ENCODE data around the gene PSD4.

Gene PSD4

GRCh38 chr2:113173542-113174375 is at the start of gene PSD4:
PSD4 (plus strand) TSS chr2:113173971; CDS start chr2:113182457, 8,486 bp downstream.
- DNase-seq: no peak

DNA sequence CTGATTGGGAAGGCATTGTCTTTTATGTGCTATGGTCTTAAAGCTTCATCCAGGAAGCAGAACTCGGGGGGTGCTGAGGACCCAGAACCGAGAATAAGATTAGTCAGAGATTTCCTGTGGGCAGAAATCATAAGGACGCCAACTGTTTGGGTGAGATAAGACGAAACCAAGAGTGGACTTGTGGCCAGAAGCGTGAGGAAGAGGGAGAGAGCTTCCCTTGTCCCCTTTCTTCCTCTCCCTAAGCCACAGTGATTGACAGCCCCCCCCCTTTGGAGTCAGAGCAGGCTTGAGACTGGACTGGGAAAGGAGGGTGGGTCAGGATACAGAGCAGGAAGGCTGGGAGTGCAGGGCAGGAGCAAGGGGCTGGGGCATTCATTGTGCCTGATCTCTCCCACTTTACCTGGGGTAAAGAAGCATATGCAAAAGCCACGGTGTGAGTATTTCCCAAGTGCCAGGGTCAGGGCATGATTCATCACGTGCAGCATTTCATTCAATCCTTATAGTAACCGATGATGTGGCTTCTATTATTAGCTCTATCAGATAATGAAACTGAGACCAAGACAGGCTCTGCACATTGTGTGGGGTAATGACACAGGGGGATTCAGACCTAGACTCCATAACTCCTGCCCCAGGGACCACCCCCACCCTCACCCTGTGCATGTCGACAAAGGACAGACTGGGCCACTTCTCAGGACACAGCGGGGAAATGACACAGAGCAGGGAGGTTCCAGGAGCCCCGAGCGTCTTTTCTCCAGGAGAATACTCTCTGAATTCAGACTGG is 49.4 kb upstream of the PSD4 start:
- no peak for DNase-seq

DNA sequence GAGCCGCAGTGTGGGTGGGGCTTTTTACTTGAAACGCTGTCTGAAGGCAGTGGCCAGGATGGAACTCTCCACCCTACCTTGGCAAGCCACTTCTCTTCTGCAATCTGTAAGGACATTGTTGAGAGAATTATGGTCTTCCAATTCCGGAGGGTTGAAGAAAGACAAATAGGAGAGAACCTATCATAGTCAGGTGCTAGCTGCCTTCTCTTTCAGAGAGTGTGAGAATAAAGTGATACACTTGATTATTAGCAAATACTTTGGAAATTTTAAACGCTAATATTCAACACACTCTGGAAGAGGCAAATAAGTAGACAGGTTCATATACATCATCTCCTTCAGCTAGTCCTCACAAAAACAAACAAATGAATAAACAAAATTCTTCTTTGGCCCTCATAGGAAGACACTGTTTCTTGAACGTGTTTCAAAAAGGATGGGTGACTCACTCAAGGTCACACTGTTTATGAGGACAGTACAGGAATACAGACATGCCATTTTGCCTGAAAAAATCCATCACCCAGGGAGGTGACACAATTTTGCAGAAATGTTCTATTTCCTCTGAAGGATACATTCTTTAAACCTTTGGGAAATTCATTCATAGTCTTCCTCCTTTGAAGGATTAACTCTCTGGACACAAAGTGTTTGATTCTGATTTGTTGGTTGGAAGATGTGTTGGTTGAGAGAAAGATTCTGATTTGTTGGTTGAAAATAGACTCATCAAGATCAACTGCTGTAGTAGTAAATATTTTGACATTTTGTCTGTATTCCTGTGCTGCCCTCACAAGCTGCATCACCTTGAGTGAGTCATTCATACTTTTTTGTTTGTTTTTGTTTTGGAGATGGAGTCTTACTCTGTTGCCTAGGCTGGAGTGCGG is 48.6 kb upstream of the PSD4 start:
- no peak for DNase-seq

GRCh38 chr2:113126845-113127645 is 46.7 kb upstream of the PSD4 start, which contains the start of gene IL1RN:
IL1RN (plus strand) TSS chr2:113127598; CDS start chr2:113127625, 27 bp downstream.
- DNase-seq: no peak

DNA sequence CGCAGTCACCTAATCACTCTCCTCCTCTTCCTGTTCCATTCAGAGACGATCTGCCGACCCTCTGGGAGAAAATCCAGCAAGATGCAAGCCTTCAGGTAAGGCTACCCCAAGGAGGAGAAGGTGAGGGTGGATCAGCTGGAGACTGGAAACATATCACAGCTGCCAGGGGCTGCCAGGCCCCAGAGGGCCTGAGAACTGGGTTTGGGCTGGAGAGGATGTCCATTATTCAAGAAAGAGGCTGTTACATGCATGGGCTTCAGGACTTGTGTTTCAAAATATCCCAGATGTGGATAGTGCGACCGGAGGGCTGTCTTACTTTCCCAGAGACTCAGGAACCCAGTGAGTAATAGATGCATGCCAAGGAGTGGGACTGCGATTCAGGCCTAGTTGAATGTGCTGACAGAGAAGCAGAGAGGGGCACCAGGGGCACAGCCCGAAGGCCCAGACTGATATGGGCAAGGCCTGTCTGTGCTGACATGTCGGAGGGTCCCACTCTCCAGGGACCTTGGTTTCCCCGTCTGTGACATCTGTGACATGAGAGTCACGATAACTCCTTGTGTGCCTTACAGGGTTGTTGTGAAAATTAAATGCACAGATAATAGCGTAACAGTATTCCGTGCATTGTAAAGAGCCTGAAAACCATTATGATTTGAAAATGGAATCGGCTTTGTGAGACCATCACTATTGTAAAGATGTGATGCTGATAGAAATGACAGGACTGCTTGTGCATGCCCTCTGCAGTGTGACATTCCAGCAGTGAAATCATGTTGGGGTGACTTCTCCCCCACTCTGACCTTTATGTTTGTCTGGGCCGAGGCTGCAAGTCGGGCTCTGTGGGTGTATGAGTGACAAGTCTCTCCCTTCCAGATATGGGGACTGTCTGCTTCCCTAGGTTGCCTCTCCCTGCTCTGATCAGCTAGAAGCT is 45.9 kb upstream of the PSD4 start:
- DNase-seq: no peak

- no peak for DNase-seq
Observed at GRCh38 chr2:113129519-113130078, 44.2 kb upstream of the PSD4 start.

- DNase-seq: no peak
Observed at GRCh38 chr2:113131352-113132185, 42.2 kb upstream of the PSD4 start.

- no peak for DNase-seq
Observed at GRCh38 chr2:113132414-113133021, 41.3 kb upstream of the PSD4 start.

- DNase-seq: no peak
Observed at GRCh38 chr2:113133704-113134598, 39.8 kb upstream of the PSD4 start.

GRCh38 chr2:113134717-113135116 is 39.1 kb upstream of the PSD4 start:
- DNase-seq: no peak

- no peak for DNase-seq
Observed at GRCh38 chr2:113135317-113135716, 38.5 kb upstream of the PSD4 start.

GRCh38 chr2:113136828-113137775 is 36.7 kb upstream of the PSD4 start:
- no peak for DNase-seq

DNA sequence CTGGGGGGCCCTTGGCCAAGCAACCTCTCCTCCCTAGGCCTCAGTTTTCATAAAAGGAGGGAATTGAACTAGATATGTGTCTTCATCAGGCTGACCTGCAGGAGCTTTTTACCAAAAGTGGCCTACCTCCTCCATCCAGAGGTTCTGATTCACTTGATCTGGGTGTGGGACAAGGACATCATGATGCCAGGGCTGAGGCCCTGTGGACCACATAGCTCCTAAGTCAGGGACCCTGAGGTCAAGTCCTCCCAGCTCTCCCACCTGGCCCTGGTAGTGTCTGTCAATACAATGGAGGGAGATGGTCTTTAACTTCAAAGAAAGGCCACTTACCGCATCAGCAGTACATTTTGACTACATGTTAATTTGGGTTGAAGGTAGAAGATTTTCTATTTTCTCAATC is 35.9 kb upstream of the PSD4 start:
- DNase-seq: no peak

- DNase-seq: peak; percentile 24
Observed at GRCh38 chr2:113138428-113139322, 35.1 kb upstream of the PSD4 start.

DNA sequence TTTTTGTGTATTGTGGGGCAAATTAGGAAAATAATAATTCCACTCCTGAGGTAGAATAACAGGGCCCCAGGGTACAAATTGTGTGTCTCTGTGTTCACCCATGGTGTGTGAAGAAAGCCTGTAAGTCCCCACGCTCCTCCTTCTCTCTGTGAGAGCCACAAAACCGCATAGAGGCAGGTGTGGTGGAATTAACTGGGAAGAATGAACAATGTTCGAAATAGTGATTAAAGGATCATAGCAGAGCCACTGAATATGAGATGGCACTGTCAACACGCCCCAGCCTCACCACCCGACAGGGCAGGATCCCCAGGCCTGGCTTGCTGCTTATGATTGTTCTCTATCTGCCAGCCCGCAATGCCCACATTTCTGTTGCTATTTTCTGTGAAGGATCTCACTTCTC is 32.3 kb upstream of the PSD4 start:
- DNase-seq: no peak

DNA sequence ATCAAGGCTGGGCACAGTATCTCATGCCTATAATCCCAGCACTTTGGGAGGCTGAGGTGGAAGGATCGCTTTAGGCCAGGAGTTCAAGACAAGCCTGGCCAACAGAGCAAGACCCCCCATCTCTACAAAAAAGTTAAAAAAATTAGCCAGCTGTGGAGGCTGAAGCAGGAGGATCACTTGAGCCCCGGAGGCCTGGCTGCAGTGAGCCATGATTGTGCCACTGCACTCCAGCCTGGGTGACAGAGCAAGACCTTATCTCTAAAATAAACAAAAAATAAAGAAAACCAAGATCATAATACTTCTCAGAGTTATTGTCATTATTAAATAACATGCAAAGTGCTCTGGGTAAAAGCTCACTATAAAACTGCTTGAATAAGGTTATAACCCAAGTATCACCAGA is 31.5 kb upstream of the PSD4 start:
- no peak for DNase-seq

Measured in NCI-H2029 (cell line).